ENCODE results near the gene KRTAP1-4. TPM values are rescaled to one million over a fixed set of nuclear protein-coding genes. Genes with fewer than 3 reads are reported as not detected.

The KRTAP1-4 gene
- not detected for total RNA-seq

DNA sequence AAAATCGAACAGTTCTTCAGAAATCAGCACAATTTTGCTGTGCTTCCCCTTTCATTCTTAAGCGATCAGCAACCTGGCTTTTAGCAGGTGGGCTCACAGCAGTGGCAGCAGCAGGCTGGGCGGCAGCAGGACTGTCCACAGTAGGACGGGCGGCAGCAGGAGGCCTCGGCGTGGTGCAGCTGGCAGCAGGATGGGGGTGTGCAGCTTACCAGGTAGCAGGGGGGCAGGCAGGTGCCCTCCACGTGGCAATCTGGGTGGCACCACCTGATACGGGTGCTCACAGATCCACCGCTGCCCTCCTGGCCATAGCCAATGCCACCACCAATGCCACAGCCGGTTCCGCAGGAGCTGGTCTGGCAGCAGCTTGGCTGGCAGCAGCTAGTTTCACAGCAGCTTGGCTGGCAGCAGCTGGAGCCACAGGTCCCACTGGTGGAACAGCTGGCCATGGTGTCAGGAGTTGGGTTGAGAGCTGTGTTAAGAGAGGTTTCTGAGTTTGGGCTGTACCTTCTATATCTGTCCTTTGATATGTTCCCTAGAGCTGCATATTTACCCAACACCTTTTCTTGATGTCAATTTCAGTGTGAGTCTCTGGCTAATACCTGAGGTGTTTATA lies at the start of gene KRTAP1-4:
Gene KRTAP1-4 (minus strand): TSS at position 563 of the 613 bp plus-strand sequence. CDS start 117 bp downstream, at position 446.

GRCh38 chr17:41065829-41066624 lies 36.0 kb upstream of the KRTAP1-4 start, which contains the start of gene KRTAP2-4:
Gene KRTAP2-4, minus strand, starts transcription at chr17:41065879. Its CDS starts 34 bp downstream, at chr17:41065845.

GRCh38 chr17:41060052-41060604 lies 30.1 kb upstream of the KRTAP1-4 start, which contains the start of gene KRTAP2-3:
Gene KRTAP2-3, minus strand, starts transcription at chr17:41060114. Its CDS starts 64 bp downstream, at chr17:41060050.

GRCh38 chr17:41055130-41055529 lies 25.1 kb upstream of the KRTAP1-4 start, which contains the start of gene KRTAP2-2:
Gene KRTAP2-2, minus strand, starts transcription at chr17:41055230. Its CDS starts 19 bp downstream, at chr17:41055211.

GRCh38 chr17:41046735-41047465 lies 16.9 kb upstream of the KRTAP1-4 start, which contains the start of gene KRTAP2-1:
Gene KRTAP2-1, minus strand, starts transcription at chr17:41047316. Its CDS starts 49 bp downstream, at chr17:41047267.

DNA sequence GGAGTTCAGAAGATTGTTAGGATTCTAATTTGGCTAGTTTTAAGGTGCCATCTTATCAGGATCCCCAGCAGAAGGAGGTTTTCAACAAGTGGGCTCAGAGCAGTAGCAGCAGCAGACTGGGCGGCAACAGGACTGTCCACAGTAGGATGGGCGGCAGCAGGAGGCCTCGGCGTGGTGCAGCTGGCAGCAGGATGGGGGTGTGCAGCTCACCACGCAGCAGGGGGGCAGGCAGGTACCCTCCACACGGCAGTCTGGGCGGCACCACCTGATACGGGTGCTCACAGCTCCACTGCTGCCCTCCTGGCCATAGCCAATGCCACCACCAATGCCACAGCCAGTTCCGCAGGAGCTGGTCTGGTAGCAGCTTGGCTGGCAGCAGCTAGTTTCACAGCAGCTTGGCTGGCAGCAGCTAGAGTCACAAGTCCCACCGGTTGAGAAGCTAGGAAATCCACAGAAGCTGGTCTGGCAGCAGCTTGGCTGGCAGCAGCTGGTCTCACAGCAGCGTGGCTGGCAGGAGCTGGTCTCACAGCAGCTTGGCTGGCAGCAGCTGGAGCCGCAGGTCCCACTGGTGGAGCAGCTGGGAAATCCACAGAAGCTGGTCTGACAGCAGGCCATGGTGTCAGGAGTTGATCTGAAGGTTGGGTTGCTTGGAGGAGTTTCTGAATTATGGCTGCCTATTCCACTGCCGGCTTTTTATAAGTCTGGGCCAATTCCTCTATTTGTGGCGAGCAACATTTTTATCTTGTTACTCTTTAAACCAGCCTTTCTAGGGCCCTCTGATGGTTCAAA lies 11.0 kb upstream of the KRTAP1-4 start, which contains the start of gene KRTAP1-1:
Gene KRTAP1-1 (minus strand): TSS at position 668 of the 789 bp plus-strand sequence. CDS start 53 bp downstream, at position 615.

DNA sequence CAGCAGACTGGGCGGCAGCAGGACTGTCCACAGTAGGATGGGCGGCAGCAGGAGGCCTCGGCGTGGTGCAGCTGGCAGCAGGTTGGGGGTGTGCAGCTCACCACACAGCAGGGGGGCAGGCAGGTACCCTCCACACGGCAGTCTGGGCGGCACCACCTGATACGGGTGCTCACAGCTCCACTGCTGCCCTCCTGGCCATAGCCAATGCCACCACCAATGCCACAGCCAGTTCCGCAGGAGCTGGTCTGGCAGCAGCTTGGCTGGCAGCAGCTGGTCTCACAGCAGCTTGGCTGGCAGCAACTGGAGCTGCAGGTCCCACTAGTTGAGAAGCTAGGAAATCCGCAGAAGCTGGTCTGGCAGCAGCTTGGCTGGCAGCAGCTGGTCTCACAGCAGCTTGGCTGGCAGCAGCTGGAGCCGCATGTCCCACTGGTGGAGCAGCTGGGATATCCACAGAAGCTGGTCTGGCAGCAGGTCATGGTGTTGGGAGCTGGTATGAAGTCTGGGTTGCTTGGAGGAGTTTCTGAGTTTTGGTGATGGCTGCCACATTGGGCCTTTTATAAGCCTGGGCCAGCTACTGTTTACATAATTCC lies 4.4 kb upstream of the KRTAP1-4 start, which contains the start of gene KRTAP1-3:
Gene KRTAP1-3 (minus strand): TSS at position 529 of the 590 bp plus-strand sequence. CDS start 53 bp downstream, at position 476.

GRCh38 chr17:41026715-41027471 lies 3.1 kb downstream of the KRTAP1-4 start, which contains the start of gene KRTAP1-5:
Gene KRTAP1-5, minus strand, starts transcription at chr17:41027208. Its CDS starts 53 bp downstream, at chr17:41027155.

DNA sequence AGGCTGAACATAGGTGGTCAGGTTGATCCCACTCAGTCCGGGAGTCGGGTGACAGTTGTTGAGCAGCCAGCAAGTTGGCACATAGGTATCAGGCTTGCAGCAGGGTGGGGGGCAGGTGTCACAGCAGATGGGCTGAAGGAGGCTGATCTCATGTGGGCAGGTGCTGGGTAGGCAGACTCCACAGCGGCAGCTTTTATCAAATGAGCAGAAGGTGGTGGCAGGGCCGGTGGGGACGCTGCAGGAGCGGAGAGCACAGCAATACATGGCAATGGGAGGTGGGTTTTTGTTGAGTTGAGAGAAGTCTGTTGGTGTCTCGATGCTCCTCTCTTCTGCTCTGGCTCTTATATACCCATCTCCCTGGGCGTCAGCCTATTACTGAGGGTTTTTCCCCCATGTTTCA lies 21.2 kb downstream of the KRTAP1-4 start, which contains the start of gene KRTAP3-1:
Gene KRTAP3-1 (minus strand): TSS at position 318 of the 400 bp plus-strand sequence. CDS start 54 bp downstream, at position 264.

DNA sequence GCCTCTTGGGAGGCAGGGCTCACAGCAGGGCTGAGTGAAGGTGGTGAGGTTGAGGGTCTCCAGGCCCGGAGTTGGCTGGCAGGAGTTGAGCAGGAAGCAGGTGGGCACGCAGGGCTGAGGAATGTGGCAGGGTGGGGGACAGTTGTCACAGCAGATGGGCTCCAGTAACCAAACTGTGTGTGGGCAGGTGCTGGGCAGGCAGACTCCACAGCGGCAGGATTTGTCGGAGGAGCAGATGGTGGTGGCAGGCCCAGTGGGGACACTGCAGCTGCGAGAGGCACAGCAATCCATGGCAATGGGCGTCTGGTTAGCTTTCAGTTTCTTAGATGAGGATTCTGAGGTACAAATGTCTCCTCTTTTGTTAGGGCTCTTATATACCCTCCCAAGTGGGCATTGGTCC lies 30.4 kb downstream of the KRTAP1-4 start, which contains the start of gene KRTAP3-2:
Gene KRTAP3-2 (minus strand): TSS at position 344 of the 400 bp plus-strand sequence. CDS start 53 bp downstream, at position 291.

DNA sequence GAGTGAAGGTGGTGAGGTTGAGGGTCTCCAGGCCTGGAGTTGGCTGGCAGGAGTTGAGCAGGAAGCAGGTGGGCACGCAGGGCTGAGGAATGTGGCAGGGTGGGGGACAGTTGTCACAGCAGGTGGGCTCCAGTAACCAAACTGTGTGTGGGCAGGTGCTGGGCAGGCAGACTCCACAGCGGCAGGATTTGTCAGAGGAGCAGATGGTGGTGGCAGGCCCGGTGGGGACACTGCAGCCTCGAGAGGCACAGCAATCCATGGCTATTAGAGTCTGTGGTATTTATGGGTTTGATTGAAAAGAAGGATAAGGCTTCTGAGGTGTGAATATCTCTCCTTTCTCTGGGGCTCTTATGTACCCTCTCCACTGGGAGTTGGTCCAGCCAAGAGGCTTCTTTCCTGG lies 36.2 kb downstream of the KRTAP1-4 start, which contains the start of gene KRTAP3-3:
Gene KRTAP3-3 (minus strand): TSS at position 326 of the 400 bp plus-strand sequence. CDS start 67 bp downstream, at position 259.

GRCh38 chr17:40984226-40984625 lies 45.8 kb downstream of the KRTAP1-4 start, which contains the start of gene KRT40:
Gene KRT40, minus strand, starts transcription at chr17:40984326. Its CDS starts 53 bp downstream, at chr17:40984273.

Other genes starting within 250 kb of the KRTAP1-4 start
- not detected for gene KRT27, start 247.6 kb downstream of the KRTAP1-4 start, total RNA-seq
- gene KRT28, start 230.2 kb downstream of the KRTAP1-4 start, total RNA-seq, result not detected
- gene KRT10, start 207.6 kb downstream of the KRTAP1-4 start, total RNA-seq, result 10 to 100 TPM; 23.9 to 29.7 TPM
- gene KRT12, start 163.0 kb downstream of the KRTAP1-4 start, total RNA-seq, result not detected
- not detected for gene KRT20, start 145.0 kb downstream of the KRTAP1-4 start, total RNA-seq
- gene KRT23, start 92.5 kb downstream of the KRTAP1-4 start, total RNA-seq, result not detected
- gene KRT39, start 63.2 kb downstream of the KRTAP1-4 start, total RNA-seq, result not detected
- gene KRT40, start 45.9 kb downstream of the KRTAP1-4 start, total RNA-seq, result not detected
- gene KRTAP3-3, start 36.0 kb downstream of the KRTAP1-4 start, total RNA-seq, result not detected
- not detected for gene KRTAP3-2, start 30.3 kb downstream of the KRTAP1-4 start, total RNA-seq
- gene KRTAP3-1, start 21.1 kb downstream of the KRTAP1-4 start, total RNA-seq, result not detected
- not detected for gene KRTAP1-5, start 3.0 kb downstream of the KRTAP1-4 start, total RNA-seq
- not detected for gene KRTAP1-3, start 4.7 kb upstream of the KRTAP1-4 start, total RNA-seq
- not detected for gene KRTAP1-1, start 11.3 kb upstream of the KRTAP1-4 start, total RNA-seq
- not detected for gene KRTAP2-1, start 17.1 kb upstream of the KRTAP1-4 start, total RNA-seq
- gene KRTAP2-2, start 25.0 kb upstream of the KRTAP1-4 start, total RNA-seq, result not detected
- gene KRTAP2-3, start 29.9 kb upstream of the KRTAP1-4 start, total RNA-seq, result not detected
- gene KRTAP2-4, start 35.7 kb upstream of the KRTAP1-4 start, total RNA-seq, result not detected
- gene KRTAP4-7, start 54.0 kb upstream of the KRTAP1-4 start, total RNA-seq, result not detected
- gene KRTAP4-8, start 67.9 kb upstream of the KRTAP1-4 start, total RNA-seq, result not detected
- gene KRTAP4-16, start 72.0 kb upstream of the KRTAP1-4 start, total RNA-seq, result not detected
- gene KRTAP4-9, start 75.2 kb upstream of the KRTAP1-4 start, total RNA-seq, result not detected
- not detected for gene KRTAP4-11, start 88.2 kb upstream of the KRTAP1-4 start, total RNA-seq
- gene KRTAP4-12, start 94.0 kb upstream of the KRTAP1-4 start, total RNA-seq, result not detected
- not detected for gene KRTAP4-6, start 110.3 kb upstream of the KRTAP1-4 start, total RNA-seq
- not detected for gene KRTAP4-5, start 119.6 kb upstream of the KRTAP1-4 start, total RNA-seq
- gene KRTAP4-4, start 130.6 kb upstream of the KRTAP1-4 start, total RNA-seq, result not detected
- not detected for gene KRTAP4-3, start 138.0 kb upstream of the KRTAP1-4 start, total RNA-seq
- not detected for gene KRTAP4-2, start 148.0 kb upstream of the KRTAP1-4 start, total RNA-seq
- not detected for gene KRTAP4-1, start 154.7 kb upstream of the KRTAP1-4 start, total RNA-seq
- gene KRTAP9-1, start 159.7 kb upstream of the KRTAP1-4 start, total RNA-seq, result not detected
- gene KRTAP9-2, start 196.5 kb upstream of the KRTAP1-4 start, total RNA-seq, result not detected
- not detected for gene KRTAP9-3, start 202.3 kb upstream of the KRTAP1-4 start, total RNA-seq
- gene KRTAP9-8, start 207.8 kb upstream of the KRTAP1-4 start, total RNA-seq, result not detected
- not detected for gene KRTAP9-4, start 219.5 kb upstream of the KRTAP1-4 start, total RNA-seq
- not detected for gene KRTAP9-9, start 225.2 kb upstream of the KRTAP1-4 start, total RNA-seq
- not detected for gene KRTAP9-6, start 235.2 kb upstream of the KRTAP1-4 start, total RNA-seq
- not detected for gene KRTAP9-7, start 245.5 kb upstream of the KRTAP1-4 start, total RNA-seq